HG03095 (cell line): Measurements from ENCODE around the gene TBC1D12.
"Not testable (repeated sequence)": the region's sequence is repeated elsewhere in the genome, so short reads cannot be mapped to it uniquely, and the experiment has no call there.

Experiments used
- ATAC-seq: cut with Tn5 transposase; IDR thresholded peaks from one replicate; pipeline ENCODE4 v1.9.1; 2021; ENCODE audit warnings: moderate library complexity; ENCODE audit not compliant: unreplicated experiment

TBC1D12 gene

GRCh38 chr10:94450782-94451181, 48.4 kb downstream of the TBC1D12 start:
- no peak for ATAC-seq

GRCh38 chr10:94451883-94452519, 49.7 kb downstream of the TBC1D12 start:
- ATAC-seq: no peak

- no peak for ATAC-seq
Measured at GRCh38 chr10:94456942-94457341, 54.6 kb downstream of the TBC1D12 start.

- ATAC-seq: no peak
Measured at GRCh38 chr10:94459385-94459784, 57.0 kb downstream of the TBC1D12 start.

GRCh38 chr10:94461503-94461902, 59.2 kb downstream of the TBC1D12 start:
- no peak for ATAC-seq

- no peak for ATAC-seq
Measured at GRCh38 chr10:94462130-94462529, 59.8 kb downstream of the TBC1D12 start.

- ATAC-seq: no peak
Measured at GRCh38 chr10:94465684-94466083, 63.3 kb downstream of the TBC1D12 start.

GRCh38 chr10:94481410-94481809, 79.1 kb downstream of the TBC1D12 start:
- ATAC-seq: no peak

- no peak for ATAC-seq
Measured at GRCh38 chr10:94483970-94484369, 81.6 kb downstream of the TBC1D12 start.

- no peak for ATAC-seq
Measured at GRCh38 chr10:94485094-94485493, 82.8 kb downstream of the TBC1D12 start.

- no peak for ATAC-seq
Measured at GRCh38 chr10:94487575-94487974, 85.2 kb downstream of the TBC1D12 start.

GRCh38 chr10:94489107-94489506, 86.8 kb downstream of the TBC1D12 start:
- ATAC-seq: no peak

GRCh38 chr10:94489976-94490788, 87.8 kb downstream of the TBC1D12 start:
- ATAC-seq: no peak

- ATAC-seq: no peak
Measured at GRCh38 chr10:94490789-94491039, 88.4 kb downstream of the TBC1D12 start.

- no peak for ATAC-seq
Measured at GRCh38 chr10:94493463-94493862, 91.1 kb downstream of the TBC1D12 start.

- ATAC-seq: peak; percentile 80
Measured at GRCh38 chr10:94496010-94496409, 93.7 kb downstream of the TBC1D12 start.

- ATAC-seq: no peak
Measured at GRCh38 chr10:94496646-94497045, 94.3 kb downstream of the TBC1D12 start.

- ATAC-seq: no peak
Measured at GRCh38 chr10:94500063-94500462, 97.7 kb downstream of the TBC1D12 start.

- ATAC-seq: no peak
Measured at GRCh38 chr10:94521276-94522250, 119.2 kb downstream of the TBC1D12 start.

- ATAC-seq: no peak
Measured at GRCh38 chr10:94524146-94524545, 121.8 kb downstream of the TBC1D12 start.

- no peak for ATAC-seq
Measured at GRCh38 chr10:94524711-94525110, 122.4 kb downstream of the TBC1D12 start.

GRCh38 chr10:94531550-94531949, 129.2 kb downstream of the TBC1D12 start:
- not testable (repeated sequence) for ATAC-seq
